HepG2 (cell line): ENCODE data around the gene C13orf46. TPM values are rescaled to one million over a fixed set of nuclear protein-coding genes. Genes with fewer than 3 reads are reported as not detected.

Source experiments
- ATAC-seq: fragments of 200-7000 bp; cut with Tn5 transposase; 3 replicates; pipeline ENCODE4 v1.9.1; 2020; ENCODE audit warnings: mild to moderate bottlenecking, moderate library complexity
- BruUV-seq: library from RNA; stranded (reverse); fragments of 400-500 nt; replicated peaks from 2 replicates; lab custom pipeline; 2021; lab: Mats Ljungman, UMichigan
- CTCF ChIA-PET: fragments of 300-600 bp; formaldehyde crosslinking; extraction: SDS; loops from one replicate; lab custom pipeline; 2021; ENCODE audit warnings: low total read pairs, inconsistent platforms, low intra/inter-chr PET ratio; lab: Yijun Ruan, JAX
- POLR2A ChIA-PET: fragments of 350-600 bp; sonication (Branson Sonifier 250); formaldehyde crosslinking; loops from one replicate; lab custom pipeline; 2020; ENCODE audit warnings: antibody characterized with exemption, inconsistent platforms; lab: Yijun Ruan, JAX
- DNase-seq: peaks from one replicate; pipeline ENCODE4 v3.0.0-alpha.2; 2015; ENCODE audit warnings: low spot score
- FAIRE-seq: peaks from 3 replicates; lab custom pipeline; 2011; peaks lifted over from hg19 to GRCh38; lab: Jason Lieb, UNC
- H2AFZ ChIP-seq: one replicate; pipeline ENCODE4 v1.6.1; 2011; ENCODE audit warnings: low read length, inconsistent platforms
- H3K27ac ChIP-seq: fragments of 300-600 bp; 3 replicates; pipeline ENCODE4 v1.8.0; 2011; ENCODE audit warnings: mixed run types, mild to moderate bottlenecking, mixed read lengths, low read length, inconsistent platforms; ENCODE audit not compliant: insufficient read depth; ENCODE audit errors: extremely low read length
- H3K27me3 ChIP-seq, 2 experiments: fragments of 200-600 bp in 1 of 2; 2 replicates in 1 of 2; 3 replicates in 1 of 2; pipeline versions ENCODE4 v1.6.0 to v1.8.0; 2011; ENCODE audit warnings: low read length in 2 of 2, mild to moderate bottlenecking in 2 of 2, moderate library complexity in 2 of 2, inconsistent platforms in 1 of 2; ENCODE audit not compliant: insufficient read depth in 2 of 2, control insufficient read depth in 1 of 2
- H3K36me3 ChIP-seq, 2 experiments: fragments of 200-600 bp in 1 of 2; replicated peaks in 1 of 2; 2 replicates in 1 of 2; 3 replicates in 1 of 2; pipeline versions ENCODE4 v1.5.1 to v1.8.0; 2011; ENCODE audit warnings: low read length in 2 of 2, inconsistent platforms in 1 of 2; ENCODE audit not compliant: insufficient read depth in 2 of 2, control insufficient read depth in 1 of 2
- H3K4me1 ChIP-seq: 2 replicates; pipeline ENCODE4 v1.5.1; 2012; ENCODE audit warnings: low read length, inconsistent platforms; ENCODE audit not compliant: insufficient read depth
- H3K4me2 ChIP-seq: 2 replicates; pipeline ENCODE4 v1.6.0; 2011; ENCODE audit warnings: low read depth, low read length, inconsistent platforms
- H3K4me3 ChIP-seq, 3 experiments: fragments of 200-600 bp in 1 of 3; sonication (generic), shearing (Covaris generic) in 1 of 3; replicated peaks in 1 of 3; 2 replicates each; pipeline ENCODE4 v1.5.1; 2011 to 2016; ENCODE audit warnings: low read length in 3 of 3, inconsistent platforms in 2 of 3, low read depth in 2 of 3, mild to moderate bottlenecking in 2 of 3, control low read depth in 1 of 3, mixed read lengths in 1 of 3; ENCODE audit not compliant: insufficient read depth in 1 of 3
- H3K79me2 ChIP-seq: one replicate; pipeline ENCODE4 v1.6.1; 2011; ENCODE audit warnings: low read length, inconsistent platforms; ENCODE audit not compliant: insufficient read depth
- H3K9ac ChIP-seq: 2 replicates; pipeline ENCODE4 v1.6.0; 2011; ENCODE audit warnings: mild to moderate bottlenecking, low read depth, low read length, inconsistent platforms; ENCODE audit not compliant: insufficient read depth
- H3K9me3 ChIP-seq: 2 replicates; pipeline ENCODE4 v1.5.1; 2012; ENCODE audit warnings: mild to moderate bottlenecking, low read length
- H4K20me1 ChIP-seq: 2 replicates; pipeline ENCODE4 v1.6.0; 2011; ENCODE audit warnings: inconsistent platforms, mild to moderate bottlenecking, low read length, moderate library complexity; ENCODE audit not compliant: insufficient read depth
- ATF3 ChIP-seq: sonication (generic); formaldehyde crosslinking; IDR thresholded peaks from 2 replicates; pipeline ENCODE4 v1.4.0; 2020; ENCODE audit warnings: missing genetic modification reagents
- ERF ChIP-seq: IDR thresholded peaks from 2 replicates; pipeline ENCODE4 v1.6.1; 2018; ENCODE audit warnings: missing biosample characterization, missing genetic modification reagents
- MED13 ChIP-seq: sonication (generic); formaldehyde crosslinking; IDR thresholded peaks from 2 replicates; pipeline ENCODE4 v1.5.0; 2020; ENCODE audit warnings: missing genetic modification reagents
- PLSCR1 ChIP-seq: sonication (generic); formaldehyde crosslinking; IDR thresholded peaks from 2 replicates; pipeline ENCODE4 v1.5.0; 2020; ENCODE audit warnings: missing genetic modification reagents, mild to moderate bottlenecking, borderline replicate concordance
- PRDM4 ChIP-seq: sonication (generic); formaldehyde crosslinking; IDR thresholded peaks from 2 replicates; pipeline ENCODE4 v1.9.0; 2021; ENCODE audit warnings: missing genetic modification reagents, borderline replicate concordance
- SMAD1 ChIP-seq: sonication (generic); formaldehyde crosslinking; IDR thresholded peaks from 2 replicates; pipeline ENCODE4 v1.4.0; 2020; ENCODE audit warnings: missing genetic modification reagents, low read depth, mild to moderate bottlenecking, borderline replicate concordance
- ZNF12 ChIP-seq: sonication (generic); formaldehyde crosslinking; IDR thresholded peaks from 2 replicates; pipeline ENCODE4 v1.5.0; 2020; ENCODE audit warnings: missing genetic modification reagents
- ZNF205 ChIP-seq: IDR thresholded peaks from 2 replicates; pipeline ENCODE4 v1.6.1; 2018; ENCODE audit warnings: missing biosample characterization, missing genetic modification reagents
- ZNF296 ChIP-seq: sonication (generic); formaldehyde crosslinking; conservative IDR thresholded peaks from 2 replicates; pipeline ENCODE4 v1.5.0; 2020; ENCODE audit warnings: mild to moderate bottlenecking, missing genetic modification reagents
- ZNF383 ChIP-seq: sonication (generic); formaldehyde crosslinking; IDR thresholded peaks from 2 replicates; pipeline ENCODE4 v1.4.0; 2020; ENCODE audit warnings: missing genetic modification reagents, mild to moderate bottlenecking, borderline replicate concordance
- ZNF574 ChIP-seq: sonication (generic); formaldehyde crosslinking; IDR thresholded peaks from 2 replicates; pipeline ENCODE4 v1.4.0; 2020; ENCODE audit warnings: missing genetic modification reagents
- WGBS: methylation state at CpG from one replicate; pipeline ENCODE4 v1.1.6; 2017; ENCODE audit warnings: low lambda C conversion rate; 5-methylcytosine and 5-hydroxymethylcytosine counted together
- in situ Hi-C: cut with HindIII; loops from 2 replicates; pipeline ENCODE4 v1.10.0; 2017; ENCODE audit warnings: low pct_unique_long_range_greater_than_20kb; ENCODE audit not compliant: extremely low pct_ligation_motif_present
- intact Hi-C: fragments of 100-400 bp; cut with micrococcal nuclease; formaldehyde crosslinking; loops from one replicate; pipeline ENCODE4 v1.10.0; 2022; ENCODE audit not compliant: unreplicated experiment
- polyA plus RNA-seq, 8 experiments: library from polyadenylated mRNA; depleted of rRNA in 3 of 8; stranded (reverse) in 7 of 8; unstranded in 1 of 8; fragments of >200 nt; fragmentation: Illumina TruSeq in 4 of 8; extraction: Trizol in 4 of 8; gene quantifications; 2 replicates each; pipeline versions ENCODE4 v1.2.1 to v1.2.3, GENCODE V29; 2011 to 2016; ENCODE audit warnings: low read depth in 4 of 8, missing spikeins in 1 of 8, mixed read lengths in 1 of 8; ENCODE audit not compliant: insufficient read depth in 1 of 8
- total RNA-seq, 5 experiments: library from RNA; depleted of rRNA; stranded (reverse); fragments of >200 nt; fragmentation: Illumina TruSeq; extraction: Trizol; gene quantifications; 2 replicates each; pipeline ENCODE4 v1.2.3, GENCODE V29; 2016; ENCODE audit warnings: low read depth in 1 of 5

Gene C13orf46
- total and polyA plus RNA-seq, 2 of the 13 experiments (the other 11 are each of a cell fraction or from before 2014, with no cell fraction given) = 0.01 TPM; not detected in 1

- H3K79me2 ChIP-seq = no peaks in the 10 kb centered on the region
- BruUV-seq = no TSS peak
- H3K4me2 ChIP-seq = no peak overlapping the region
- WGBS = 0% methylated on average over 1 of the region's 1 CpG
- no peak overlapping the region for H3K27ac ChIP-seq
- no peak for FAIRE-seq
- H3K4me3 ChIP-seq = no peak overlapping the region
- H3K9me3 ChIP-seq = peaks cover 23% of the 10 kb centered on the region
- TF ChIP-seq ERF = no peak
- no peak for TF ChIP-seq ZNF383 (CRISPR knock-in tag)
- TF ChIP-seq MED13 (CRISPR knock-in tag) = no peak
- TF ChIP-seq ZNF574 (CRISPR knock-in tag) = no peak
- TF ChIP-seq ATF3 (CRISPR knock-in tag) = no peak
- TF ChIP-seq PRDM4 = no peak
- TF ChIP-seq SMAD1 (CRISPR knock-in tag) = no peak
- TF ChIP-seq ZNF205 (CRISPR knock-in tag) = no peak
- TF ChIP-seq ZNF296 (CRISPR knock-in tag) = no peak
- no peak for TF ChIP-seq PLSCR1
- TF ChIP-seq ZNF12 (CRISPR knock-in tag) = no peak
- TF ChIP-seq, all 625 proteins: peak for 0
- ATAC-seq = no peak
- no peaks in the 10 kb centered on the region for H3K36me3 ChIP-seq
- intact Hi-C loops = no loop called here
- no peaks in the 10 kb centered on the region for H4K20me1 ChIP-seq
- no peaks in the 10 kb centered on the region for H3K4me1 ChIP-seq
- peaks cover 0 to 4% of the 10 kb centered on the region in 2 experiments; a peak in 2 of 5 replicates for H3K27me3 ChIP-seq
- H3K9ac ChIP-seq = no peak overlapping the region
- DNase-seq = no peak
- in situ Hi-C loops = no loop called here
- H2AFZ ChIP-seq = no peak overlapping the region
- POLR2A ChIA-PET = no interaction called here
- CTCF ChIA-PET = no interaction called here
Measured at GRCh38 chr13:113959198-113959597, 14.7 kb downstream of the C13orf46 start.
